Colonic mucosa (tissue), 4 donors: Measurements from ENCODE around the gene RBP5. TPM values are rescaled to one million over a fixed set of nuclear protein-coding genes. Genes with fewer than 3 reads are reported as not detected.

Experiments
- DNase-seq: peaks from one replicate; pipeline ENCODE4 v3.0.0-alpha.2; 2020
- H3K27ac ChIP-seq: fragments of 200-600 bp; one replicate; pipeline ENCODE4 v1.8.0; 2021
- H3K27me3 ChIP-seq: fragments of 200-600 bp; one replicate; pipeline ENCODE4 v1.8.0; 2021
- H3K36me3 ChIP-seq: fragments of 200-600 bp; one replicate; pipeline ENCODE4 v1.8.0; 2021
- H3K4me1 ChIP-seq: fragments of 200-600 bp; one replicate; pipeline ENCODE4 v1.8.0; 2021; ENCODE audit warnings: mild to moderate bottlenecking
- H3K4me3 ChIP-seq: fragments of 200-600 bp; one replicate; pipeline ENCODE4 v1.8.0; 2021
- H3K9ac ChIP-seq, 2 donors: one replicate each; pipeline ENCODE4 v1.7.0; 2013; ENCODE audit warnings: control low read depth in 2 of 2, low read depth in 2 of 2, low read length in 2 of 2
- H3K9me3 ChIP-seq: fragments of 200-600 bp; one replicate; pipeline ENCODE4 v1.8.0; 2021
- intact Hi-C: fragments of 100-400 bp; cut with DNase I; formaldehyde crosslinking; loops from one replicate; pipeline ENCODE4 v1.14.1; 2022
- total RNA-seq, 2 donors: library from RNA; stranded (reverse); fragmentation: NEBNext Ultra II Directional in 1 of 2; extraction: Animal tissue kit (Norgen Biotek cat#: 25700) in 1 of 2; gene quantifications; one replicate each; pipeline ENCODE4 v1.2.1, GENCODE V29; 2021
- TF ChIP-seq, protein P1 (sequence below): fragments of 200-600 bp; IDR thresholded peaks from one replicate; pipeline ENCODE4 v1.8.0; 2022; ENCODE audit warnings: antibody characterized with exemption, mild to moderate bottlenecking
- donor health status: healthy.
- donor health status: DM: no; HTN: no; CAD: no.
- donor health status: DM: no; HTN: no; CAD: no.

The RBP5 gene
- total RNA-seq, 2 donors from 2014 or later = 2.4 to 3.7 TPM

DNA sequence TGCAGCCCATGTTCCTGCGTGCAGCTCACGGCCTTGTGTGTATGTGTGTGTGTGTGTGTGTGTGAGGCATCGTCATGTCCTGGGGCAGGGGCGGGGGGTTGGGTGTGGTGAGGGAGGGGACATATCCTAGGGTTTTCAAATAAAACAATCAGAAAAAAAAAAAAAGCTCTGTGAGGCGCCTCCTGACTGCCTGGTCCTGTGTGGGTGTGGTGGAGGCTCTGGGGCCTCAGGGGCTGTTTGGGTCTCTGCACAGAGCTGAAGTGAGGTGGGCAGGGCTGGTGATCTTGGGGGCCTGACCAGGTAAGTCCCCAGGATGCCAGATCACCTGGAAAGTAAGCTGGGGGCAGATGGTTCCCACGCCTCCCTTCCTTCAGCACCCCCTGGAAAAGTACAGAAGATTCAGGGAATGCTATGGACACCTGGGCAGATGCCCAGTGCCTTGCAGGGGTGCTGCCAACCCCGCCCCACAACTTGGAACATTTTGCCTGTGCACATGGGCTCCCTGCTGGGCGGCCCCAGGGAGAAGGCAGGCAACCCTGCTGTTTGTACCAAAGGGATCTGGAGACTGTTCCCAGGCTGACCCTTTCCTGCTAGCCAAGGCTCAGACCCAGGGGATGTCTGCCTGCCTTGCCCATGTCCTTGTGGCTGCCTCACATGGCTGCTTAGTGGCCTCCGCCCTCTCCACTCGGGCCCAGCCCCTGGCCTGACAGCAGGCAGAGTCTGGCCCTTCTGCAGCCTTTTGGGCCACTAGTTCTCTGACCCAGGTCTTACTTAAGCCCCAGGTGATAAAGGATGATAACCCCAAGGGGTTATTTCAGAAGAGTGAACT, 30.3 kb upstream of the RBP5 start:
- intact Hi-C loops = no loop called here
- DNase-seq = no peak
- Histone ChIP-seq H3K4me3 (no peak overlapping the region), H3K27me3 (no peaks in the 10 kb centered on the region), H3K36me3 (no peaks in the 10 kb centered on the region), H3K9ac (no peak overlapping the region), H3K4me1 (no peaks in the 10 kb centered on the region), H3K27ac (no peak overlapping the region), H3K9me3 (no peaks in the 10 kb centered on the region)
- TF ChIP-seq, protein P1, sequence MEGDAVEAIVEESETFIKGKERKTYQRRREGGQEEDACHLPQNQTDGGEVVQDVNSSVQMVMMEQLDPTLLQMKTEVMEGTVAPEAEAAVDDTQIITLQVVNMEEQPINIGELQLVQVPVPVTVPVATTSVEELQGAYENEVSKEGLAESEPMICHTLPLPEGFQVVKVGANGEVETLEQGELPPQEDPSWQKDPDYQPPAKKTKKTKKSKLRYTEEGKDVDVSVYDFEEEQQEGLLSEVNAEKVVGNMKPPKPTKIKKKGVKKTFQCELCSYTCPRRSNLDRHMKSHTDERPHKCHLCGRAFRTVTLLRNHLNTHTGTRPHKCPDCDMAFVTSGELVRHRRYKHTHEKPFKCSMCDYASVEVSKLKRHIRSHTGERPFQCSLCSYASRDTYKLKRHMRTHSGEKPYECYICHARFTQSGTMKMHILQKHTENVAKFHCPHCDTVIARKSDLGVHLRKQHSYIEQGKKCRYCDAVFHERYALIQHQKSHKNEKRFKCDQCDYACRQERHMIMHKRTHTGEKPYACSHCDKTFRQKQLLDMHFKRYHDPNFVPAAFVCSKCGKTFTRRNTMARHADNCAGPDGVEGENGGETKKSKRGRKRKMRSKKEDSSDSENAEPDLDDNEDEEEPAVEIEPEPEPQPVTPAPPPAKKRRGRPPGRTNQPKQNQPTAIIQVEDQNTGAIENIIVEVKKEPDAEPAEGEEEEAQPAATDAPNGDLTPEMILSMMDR = no peak

GRCh38 chr12:7157391-7157790, 28.7 kb upstream of the RBP5 start:
- Histone ChIP-seq H3K36me3 (no peaks in the 10 kb centered on the region), H3K4me3 (no peak overlapping the region), H3K27ac (no peak overlapping the region), H3K9ac (no peak overlapping the region), H3K4me1 (no peaks in the 10 kb centered on the region), H3K27me3 (no peaks in the 10 kb centered on the region), H3K9me3 (no peaks in the 10 kb centered on the region)
- intact Hi-C loops = no loop called here
- no peak for DNase-seq
- TF ChIP-seq, protein P1 = no peak

DNA sequence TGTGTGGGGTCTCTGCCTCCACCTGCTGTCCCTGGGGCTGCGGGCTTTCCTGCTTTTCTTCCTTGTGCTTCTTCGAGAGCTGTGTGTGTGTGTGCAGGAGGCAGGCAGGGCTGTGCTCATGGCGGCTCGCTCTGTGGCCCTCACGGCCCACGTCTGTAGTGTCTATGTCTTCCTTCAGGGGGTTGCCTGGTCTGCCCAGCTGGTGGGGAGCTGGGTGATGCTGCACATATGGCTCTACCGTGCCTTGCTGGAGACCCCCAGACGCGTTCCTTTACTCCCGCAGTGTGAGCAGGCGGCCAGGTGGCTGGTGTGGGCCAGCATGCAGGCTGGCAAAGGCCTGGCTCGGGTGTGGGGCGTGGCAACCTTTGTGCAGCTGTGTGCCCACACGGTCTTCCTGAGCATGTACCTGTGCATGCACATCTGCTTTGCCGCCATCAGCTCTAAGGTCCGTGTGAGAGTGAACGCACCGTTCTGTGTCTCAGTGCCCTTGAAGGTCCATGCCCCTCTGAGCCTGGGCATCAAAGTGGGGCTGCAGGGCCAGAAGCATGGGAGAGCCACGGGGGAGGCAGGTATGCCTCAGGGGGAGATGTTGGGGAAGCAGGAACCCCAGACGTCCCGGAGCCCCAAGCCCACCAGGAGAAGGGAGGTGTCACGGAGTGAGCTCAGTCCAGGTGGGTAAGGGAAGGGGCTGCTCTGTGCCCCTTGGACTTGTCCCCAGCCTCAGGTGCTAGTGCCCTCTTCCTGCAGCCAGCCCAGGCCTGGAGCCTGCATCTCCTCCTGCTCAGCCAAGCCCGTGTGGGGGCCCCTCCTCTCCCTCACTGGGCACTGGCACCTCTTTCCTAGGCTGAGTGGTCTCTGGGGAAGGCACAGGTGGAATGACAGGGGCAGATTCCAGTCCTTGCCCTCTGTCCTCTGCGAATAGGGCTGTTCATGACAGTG, 27.8 kb upstream of the RBP5 start:
- no peak overlapping the region for H3K9ac ChIP-seq
- H3K36me3 ChIP-seq = no peaks in the 10 kb centered on the region
- H3K27ac ChIP-seq = no peak overlapping the region
- no peaks in the 10 kb centered on the region for H3K9me3 ChIP-seq
- intact Hi-C loops = no loop called here
- no peak for DNase-seq
- H3K4me3 ChIP-seq = no peak overlapping the region
- TF ChIP-seq, protein P1 = no peak
- H3K4me1 ChIP-seq = no peaks in the 10 kb centered on the region
- H3K27me3 ChIP-seq = no peaks in the 10 kb centered on the region

DNA sequence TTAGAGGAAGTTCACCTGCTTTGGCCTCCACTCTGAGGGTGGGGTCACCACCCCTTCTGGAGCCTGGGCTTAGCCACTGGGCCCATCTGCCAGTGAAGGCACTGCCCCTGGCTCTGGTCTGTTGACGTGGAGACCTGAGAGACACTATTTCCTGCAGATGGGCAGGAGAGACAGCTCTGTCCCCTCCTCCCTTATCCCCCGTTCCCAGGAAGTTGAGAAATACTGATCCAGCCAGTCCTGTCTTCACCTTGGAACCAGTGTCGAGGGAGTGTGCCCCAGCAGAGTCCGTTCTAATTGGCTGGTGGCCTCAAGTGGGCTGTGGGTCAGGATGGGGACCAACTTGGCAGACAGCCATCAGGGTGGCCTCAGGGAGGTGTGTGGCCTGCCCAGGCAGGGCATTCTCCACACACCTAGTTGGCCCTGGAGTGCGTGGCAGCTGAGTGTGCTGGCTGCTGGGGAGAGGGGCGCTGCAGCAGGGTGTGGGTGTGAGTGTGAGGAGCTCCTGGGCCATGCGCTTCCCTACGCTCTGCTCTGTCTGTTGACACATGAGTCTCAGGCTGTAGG, 26.9 kb upstream of the RBP5 start:
- H3K9me3 ChIP-seq = no peaks in the 10 kb centered on the region
- no peak overlapping the region for H3K27ac ChIP-seq
- H3K9ac ChIP-seq = no peak overlapping the region
- no peaks in the 10 kb centered on the region for H3K36me3 ChIP-seq
- no peak for DNase-seq
- TF ChIP-seq, protein P1 = no peak
- intact Hi-C loops = no loop called here
- H3K4me3 ChIP-seq = no peak overlapping the region
- no peaks in the 10 kb centered on the region for H3K27me3 ChIP-seq
- H3K4me1 ChIP-seq = no peaks in the 10 kb centered on the region

DNA sequence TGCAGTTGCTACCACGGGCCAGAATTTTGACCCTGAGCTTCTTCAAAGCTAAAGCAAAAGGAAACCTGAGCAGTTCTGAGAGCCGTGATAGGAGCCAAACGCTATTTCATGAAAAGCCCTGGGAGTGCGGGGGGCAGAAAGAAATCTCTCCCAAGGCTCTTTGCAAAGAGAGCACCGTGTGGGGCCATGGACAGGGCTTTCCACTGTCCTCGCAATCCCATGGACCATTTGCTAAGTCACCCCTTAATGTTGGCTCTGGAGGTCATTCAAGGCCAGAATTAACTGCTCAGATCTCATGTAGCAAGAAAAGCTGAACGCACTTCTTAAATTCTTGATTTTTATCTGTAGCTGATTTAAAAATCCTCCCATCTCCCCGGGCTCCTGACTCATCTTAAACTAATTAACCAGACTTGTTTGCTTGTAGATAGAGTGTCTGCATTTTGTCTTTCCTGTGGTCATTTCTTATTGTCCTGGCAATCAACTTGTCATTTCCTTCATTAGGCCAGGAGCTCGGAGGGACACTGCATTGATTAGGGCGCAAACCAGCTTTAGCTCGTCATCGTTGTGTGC, 26.3 kb upstream of the RBP5 start:
- Histone ChIP-seq H3K36me3 (no peaks in the 10 kb centered on the region), H3K9me3 (no peaks in the 10 kb centered on the region), H3K9ac (no peak overlapping the region), H3K4me3 (no peak overlapping the region), H3K27ac (no peak overlapping the region), H3K4me1 (no peaks in the 10 kb centered on the region), H3K27me3 (no peaks in the 10 kb centered on the region)
- intact Hi-C loops = no loop called here
- TF ChIP-seq, protein P1 = no peak
- no peak for DNase-seq
